NCI-H69 (cell line): ENCODE measurements around the gene ZNF267.
"Not testable (repeated sequence)": the region's sequence is repeated elsewhere in the genome, so short reads cannot be mapped to it uniquely, and the experiment has no call there.

Source experiments
- DNase-seq: peaks from one replicate; lab custom pipeline; 2025; lab: John Stamatoyannopoulos, UW

The ZNF267 gene

DNA sequence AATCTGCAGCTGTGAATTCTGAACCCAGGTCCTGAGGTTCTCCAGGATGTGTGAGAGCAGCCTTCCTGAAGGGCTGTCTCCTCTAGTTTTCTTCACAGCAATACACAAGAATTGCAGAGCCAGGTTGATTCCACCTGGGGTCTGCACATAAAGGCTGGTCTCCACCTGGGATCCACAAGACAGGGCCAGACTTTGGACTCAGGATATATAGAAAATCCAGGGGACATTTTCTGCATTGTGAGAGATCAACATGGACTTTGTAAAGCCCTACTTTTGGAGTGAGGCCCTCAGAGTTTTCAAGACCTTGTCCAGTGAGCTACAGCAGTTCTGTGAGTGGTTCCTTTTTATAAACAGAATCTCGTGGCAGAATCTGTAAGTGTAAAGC is 6.3 kb downstream of the ZNF267 start:
- no peak for DNase-seq

DNA sequence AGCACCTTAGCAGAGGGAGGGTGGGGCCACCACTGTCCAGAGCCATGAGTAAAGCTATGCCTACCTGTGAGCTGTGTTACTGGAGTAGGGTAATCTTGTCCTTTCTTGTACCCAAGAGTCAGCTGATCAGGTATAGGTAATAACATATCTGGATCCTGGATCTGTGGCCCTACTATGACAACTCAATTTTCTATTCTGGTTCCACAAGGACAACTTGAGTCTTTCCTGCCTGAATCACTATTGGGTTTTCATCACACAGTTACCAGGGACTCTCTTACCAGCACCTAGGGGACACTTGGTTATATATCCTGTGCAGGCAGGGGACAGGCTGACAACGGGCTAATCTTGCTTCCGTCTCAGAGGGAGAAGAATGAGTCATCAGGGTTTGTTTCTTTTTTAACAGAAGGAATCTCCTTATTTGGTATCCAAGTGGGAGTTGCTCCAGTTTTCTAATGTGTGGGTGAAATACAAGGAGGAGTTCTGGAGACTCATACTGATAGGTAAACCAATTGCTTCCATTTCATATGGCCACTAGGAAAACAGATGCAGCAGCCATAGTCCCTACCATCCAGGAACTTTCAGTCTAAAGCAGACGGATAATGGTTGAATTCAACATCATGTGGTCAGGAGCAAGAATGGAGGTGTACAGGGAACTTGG is 6.8 kb downstream of the ZNF267 start:
- DNase-seq = peak; percentile 4

DNA sequence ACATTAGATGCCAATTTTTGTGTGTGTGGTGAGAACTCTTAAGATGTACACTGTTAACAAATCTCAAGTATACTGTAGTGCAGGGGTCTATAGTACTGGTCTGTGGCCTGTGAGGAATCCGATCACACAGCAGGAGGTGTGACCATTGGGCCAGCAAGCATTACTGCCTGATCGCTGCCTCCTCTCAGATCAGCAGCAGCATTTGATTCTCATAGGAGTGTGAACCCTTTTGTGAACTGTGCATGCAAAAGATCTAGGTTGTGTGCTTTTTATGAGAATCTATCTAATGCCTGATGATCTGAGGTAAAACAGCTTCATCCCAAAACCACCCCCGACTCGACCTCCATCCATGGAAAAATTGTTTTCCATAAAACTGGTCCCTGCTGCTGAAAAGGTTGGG is 12.6 kb downstream of the ZNF267 start:
- DNase-seq = no peak

DNA sequence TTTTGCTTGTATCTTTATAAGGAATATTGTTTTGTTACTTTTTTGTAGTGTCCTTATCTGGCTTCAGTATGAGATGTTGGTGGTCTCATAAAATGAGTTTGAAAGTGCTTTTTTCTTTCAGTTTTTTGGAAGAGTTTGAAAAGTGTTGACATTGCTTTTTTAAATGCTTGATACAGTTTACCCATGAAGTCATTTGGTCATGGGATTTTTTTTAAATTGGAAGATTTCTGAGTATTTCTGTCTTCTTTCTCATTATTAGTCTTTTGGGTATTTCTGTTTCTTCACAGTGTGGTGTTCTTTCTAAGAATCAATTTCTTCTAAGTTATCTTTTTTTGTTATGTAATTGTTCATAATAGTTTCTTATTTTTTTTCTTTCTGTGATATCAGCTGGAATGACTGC is 15.1 kb downstream of the ZNF267 start:
- DNase-seq = no peak

DNA sequence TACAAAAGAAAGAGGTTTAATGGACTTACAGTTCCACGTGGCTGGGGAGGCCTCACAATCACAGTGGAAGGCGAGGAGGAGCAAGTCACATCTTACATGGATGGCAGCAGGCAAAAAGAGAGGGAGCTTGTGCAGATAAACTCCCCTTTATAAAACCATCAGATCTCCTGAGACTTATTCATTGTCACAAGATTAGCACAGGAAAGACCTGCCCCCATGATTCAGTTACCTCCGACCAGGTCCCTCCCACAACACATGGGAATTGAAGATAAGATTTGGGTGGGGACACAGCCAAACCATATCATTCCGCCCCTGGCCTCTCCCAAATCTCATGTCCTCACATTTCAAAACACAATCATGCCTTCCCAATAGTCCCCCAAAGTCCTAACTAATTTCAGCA is 18.5 kb downstream of the ZNF267 start:
- DNase-seq = not testable (repeated sequence)

DNA sequence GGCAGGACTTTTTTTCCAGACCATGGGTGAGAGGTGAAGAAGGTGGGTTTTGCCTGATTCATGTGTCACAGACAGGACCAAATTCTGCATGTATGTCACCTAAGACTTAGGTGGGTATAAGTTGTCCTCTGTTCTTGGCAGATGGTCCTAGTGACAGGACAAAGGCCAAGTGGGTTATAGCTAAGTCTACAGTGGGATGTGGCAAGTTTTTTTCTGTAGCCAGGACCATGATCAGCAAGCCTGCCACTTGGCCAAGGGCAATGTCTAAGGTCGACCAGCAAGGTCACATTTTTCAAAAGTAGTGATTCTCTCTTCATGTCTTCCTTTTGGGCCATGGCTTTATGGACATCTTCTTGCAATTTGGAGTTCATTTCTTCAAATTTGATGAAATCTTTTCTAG is 20.2 kb downstream of the ZNF267 start:
- DNase-seq = no peak

DNA sequence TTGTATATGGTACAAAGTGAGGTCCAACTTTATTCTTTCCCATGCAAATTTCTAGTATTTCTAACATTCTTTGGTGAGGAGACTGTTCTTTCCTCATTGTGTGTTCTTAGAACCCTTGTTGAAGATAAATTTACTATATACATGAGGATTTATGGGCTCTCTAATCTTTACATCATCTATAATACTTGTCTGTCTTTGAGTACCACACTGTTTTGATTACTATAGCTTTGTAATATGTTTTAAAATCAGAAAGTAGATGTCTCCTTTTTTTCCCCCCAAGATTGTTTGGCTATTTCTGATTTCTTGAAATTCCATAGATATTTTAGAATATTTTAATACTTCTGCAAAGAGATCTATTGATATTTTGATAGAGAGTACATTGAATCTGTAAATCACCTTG is 23.7 kb downstream of the ZNF267 start:
- no peak for DNase-seq

DNA sequence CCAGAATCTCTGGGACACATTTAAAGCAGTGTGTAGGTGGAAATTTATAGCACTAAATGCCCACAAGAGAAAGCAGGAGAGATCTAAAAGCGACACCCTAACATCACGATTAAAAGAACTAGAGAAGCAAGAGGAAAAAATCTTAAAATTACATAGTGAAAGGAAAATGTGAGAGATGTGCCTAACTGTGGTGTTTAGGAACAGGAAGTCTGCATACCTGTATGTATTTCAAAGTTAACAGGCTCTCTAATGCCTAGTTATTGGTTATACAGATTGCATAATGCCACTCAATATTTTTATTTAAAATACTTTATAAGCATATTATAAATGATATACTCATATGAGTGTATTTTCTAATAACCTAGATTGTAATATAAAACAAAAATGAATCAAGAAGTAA is 25.9 kb downstream of the ZNF267 start:
- DNase-seq = no peak

DNA sequence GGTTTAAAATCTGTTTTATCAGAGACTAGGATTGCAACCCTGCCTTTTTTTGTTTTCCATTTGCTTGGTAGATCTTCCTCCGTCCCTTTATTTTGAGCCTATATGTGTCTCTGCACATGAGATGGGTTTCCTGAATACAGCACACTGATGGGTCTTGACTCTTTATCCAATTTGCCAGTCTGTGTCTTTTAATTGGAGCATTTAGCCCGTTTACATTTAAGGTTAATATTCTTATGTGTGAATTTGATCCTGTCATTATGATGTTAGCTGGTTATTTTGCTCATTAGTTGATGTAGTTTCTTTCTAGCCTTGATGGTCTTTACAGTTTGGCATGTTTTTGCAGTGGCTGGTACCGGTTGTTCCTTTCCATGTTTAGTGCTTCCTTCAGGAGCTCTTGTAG is 31.0 kb downstream of the ZNF267 start:
- DNase-seq = not testable (repeated sequence)

DNA sequence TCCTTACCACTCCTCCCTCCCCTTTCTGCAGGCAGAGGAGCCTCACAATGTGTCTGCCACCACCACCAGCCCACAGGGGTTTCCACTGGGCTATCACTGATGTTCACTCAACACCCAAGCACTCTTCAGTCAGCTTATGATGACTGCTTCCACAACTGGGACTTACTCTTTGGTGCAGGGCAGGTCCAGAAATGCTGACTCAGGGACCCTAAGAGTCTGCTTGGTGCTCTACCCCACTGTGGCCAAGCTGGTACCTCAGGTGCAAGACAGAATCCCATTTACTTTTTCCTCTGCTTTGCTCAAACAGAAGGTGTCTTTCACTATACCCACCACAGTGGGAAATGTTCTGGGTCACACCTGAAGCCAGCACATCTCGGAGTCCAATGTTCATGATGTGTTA is 40.1 kb downstream of the ZNF267 start:
- no peak for DNase-seq

DNA sequence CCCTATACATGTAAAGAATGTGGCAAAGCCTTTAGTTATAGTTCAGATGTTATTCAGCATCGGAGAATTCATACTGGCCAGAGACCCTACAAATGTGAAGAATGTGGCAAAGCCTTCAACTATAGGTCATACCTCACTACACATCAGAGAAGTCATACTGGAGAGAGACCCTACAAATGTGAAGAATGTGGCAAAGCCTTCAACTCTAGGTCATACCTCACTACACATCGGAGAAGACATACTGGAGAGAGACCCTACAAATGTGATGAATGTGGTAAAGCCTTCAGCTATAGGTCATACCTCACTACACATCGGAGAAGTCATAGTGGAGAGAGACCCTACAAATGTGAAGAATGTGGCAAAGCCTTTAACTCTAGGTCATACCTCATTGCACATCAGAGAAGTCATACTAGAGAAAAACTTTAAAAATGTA is 42.5 kb downstream of the ZNF267 start:
- DNase-seq = no peak

DNA sequence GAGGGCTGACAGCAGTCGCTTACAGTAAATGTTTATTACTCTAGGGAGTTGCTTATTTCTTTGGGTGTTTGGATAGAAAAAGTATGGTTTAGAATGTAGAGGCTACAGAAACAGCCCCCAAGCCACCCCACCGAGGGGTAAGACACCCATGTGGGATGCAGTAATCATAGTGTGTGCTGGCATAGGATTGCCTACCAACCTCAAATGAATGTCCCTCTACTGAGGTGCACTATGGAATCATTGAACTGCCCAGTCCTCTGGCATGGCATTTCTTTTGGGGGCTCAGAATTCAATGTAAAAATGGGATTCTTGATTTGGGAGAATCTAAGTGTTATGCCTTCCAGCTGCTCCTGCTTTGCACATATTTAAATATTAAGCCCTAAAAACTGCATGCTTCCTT is 46.8 kb downstream of the ZNF267 start:
- DNase-seq = no peak

DNA sequence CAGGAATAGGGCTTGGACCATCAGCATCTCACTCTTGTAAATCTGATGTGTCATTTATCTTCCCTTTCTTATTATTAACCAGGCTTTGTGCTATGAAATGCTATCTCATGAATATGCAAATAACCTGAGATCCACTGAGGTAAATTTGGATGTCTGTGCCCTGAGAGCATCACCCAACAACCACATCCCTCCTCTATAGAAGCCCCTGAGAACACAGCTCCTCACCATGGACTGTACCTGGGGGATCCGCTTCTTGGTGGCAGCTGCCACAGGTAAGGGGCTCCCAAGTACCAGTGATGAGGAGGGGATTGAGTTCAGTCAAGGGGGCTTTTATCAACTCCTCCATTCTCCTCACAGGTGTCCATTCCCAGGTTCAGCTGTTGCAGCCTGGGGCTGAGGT is 78.2 kb downstream of the ZNF267 start:
- DNase-seq = not testable (repeated sequence)

DNA sequence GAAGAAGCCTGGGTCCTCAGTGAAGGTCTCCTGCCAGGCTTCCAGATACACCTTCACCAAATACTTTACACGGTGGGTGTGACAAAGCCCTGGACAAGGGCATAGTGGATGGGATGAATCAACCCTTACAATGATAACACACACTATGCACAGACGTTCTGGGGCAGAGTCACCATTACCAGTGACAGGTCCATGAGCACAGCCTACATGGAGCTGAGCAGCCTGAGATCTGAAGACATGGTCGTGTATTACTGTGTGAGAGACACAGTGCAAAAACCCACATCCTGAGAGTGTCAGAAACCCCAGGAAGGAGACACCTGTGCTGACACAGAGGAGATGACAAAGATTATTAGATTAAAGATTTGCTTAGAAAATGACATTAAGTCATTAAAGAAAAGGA is 78.6 kb downstream of the ZNF267 start:
- not testable (repeated sequence) for DNase-seq

DNA sequence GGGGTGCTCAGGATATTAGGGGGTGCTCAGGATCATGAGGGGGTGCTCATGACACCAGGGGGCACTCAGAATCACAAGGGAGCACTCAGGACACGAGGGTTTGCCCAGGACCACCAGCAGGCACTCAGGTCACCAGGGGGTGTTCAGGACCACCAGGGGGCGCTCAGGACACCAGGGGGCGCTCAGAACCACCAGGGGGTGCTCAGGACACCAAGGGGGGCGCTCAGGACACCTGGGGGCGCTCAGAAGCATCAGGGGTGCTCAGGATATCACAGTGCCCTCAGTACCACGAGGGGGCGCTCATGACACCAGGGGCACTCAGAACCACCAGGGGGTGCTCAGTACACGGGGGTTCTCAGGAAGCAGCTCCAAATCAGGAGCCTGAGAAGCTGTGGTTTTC is 82.6 kb downstream of the ZNF267 start:
- not testable (repeated sequence) for DNase-seq

DNA sequence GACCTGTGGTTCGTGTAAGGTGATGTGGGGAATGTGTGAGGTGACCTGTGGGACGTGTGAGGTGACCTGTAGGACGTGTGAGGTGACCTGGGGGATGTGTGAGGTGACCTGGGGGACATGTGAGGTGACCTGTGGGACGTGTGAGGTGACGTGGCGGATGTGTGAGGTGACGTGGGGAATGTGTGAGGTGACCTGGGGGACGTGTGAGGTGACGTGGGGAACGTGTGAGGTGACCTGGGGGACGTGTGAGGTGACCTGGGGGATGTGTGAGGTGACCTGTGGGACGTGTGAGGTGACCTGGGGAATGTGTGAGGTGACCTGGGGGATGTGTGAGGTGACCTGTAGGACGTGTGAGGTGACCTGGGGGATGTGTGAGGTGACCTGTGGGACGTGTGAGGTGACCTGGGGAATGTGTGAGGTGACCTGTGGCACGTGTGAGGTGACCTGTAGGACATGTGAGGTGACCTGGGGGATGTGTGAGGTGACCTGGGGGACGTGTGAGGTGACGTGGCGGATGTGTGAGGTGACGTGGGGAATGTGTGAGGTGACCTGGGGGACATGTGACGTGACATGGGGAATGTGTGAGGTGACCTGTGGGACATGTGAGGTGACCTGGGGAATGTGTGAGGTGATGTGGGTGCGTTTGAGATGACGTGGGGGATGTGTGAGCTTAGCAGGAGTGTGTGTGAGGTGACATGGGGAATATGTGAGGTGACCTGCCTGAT is 86.7 kb downstream of the ZNF267 start:
- DNase-seq = not testable (repeated sequence)
